ENCODE measurements around the gene OR2T6. TPM values are rescaled to one million over a fixed set of nuclear protein-coding genes. Genes with fewer than 3 reads are reported as not detected.
"Not testable (repeated sequence)": the region's sequence is repeated elsewhere in the genome, so short reads cannot be mapped to it uniquely, and the experiment has no call there.

OR2T6 gene
- total RNA-seq, 2 experiments from 2014 or later = not detected

GRCh38 chr1:248406721-248407692 is 31.5 kb downstream of the OR2T6 start:
- no peak overlapping the region for H3K4me3 Mint-ChIP-seq
- H3K36me3 Mint-ChIP-seq (ENCODE audit: low read depth) = no peaks in the 10 kb centered on the region
- ChIA-PET POLR2A (no interaction called here), CTCF (no interaction called here)
- H3K4me1 Mint-ChIP-seq = peaks cover 12% of the 10 kb centered on the region
- no peak for DNase-seq
- H3K27me3 Mint-ChIP-seq = no peaks in the 10 kb centered on the region
- peak overlapping the region; percentile 19 for H3K27ac Mint-ChIP-seq
- peaks cover 15% of the 10 kb centered on the region for H3K9me3 Mint-ChIP-seq

DNA sequence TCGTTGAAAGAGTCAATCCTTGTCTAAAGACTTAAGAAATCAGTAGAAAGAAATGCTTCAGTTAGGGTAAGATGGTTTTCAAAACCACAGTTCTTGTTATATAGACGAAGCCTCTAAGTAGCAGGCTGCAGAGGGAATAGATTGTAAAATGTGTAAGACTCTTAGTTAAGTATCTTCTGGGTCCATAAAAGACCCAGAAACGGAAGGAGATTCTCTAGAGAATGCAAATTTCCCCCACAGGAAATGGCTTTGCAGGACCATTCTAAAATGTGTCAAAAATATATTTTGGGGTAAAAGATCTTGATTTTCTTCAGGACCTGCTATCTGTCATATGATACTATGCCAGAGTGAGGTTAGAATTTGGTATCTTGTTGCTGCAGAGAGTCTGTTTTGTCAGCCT is 40.7 kb downstream of the OR2T6 start:
- no peak overlapping the region for H3K4me3 Mint-ChIP-seq
- H3K27me3 Mint-ChIP-seq = no peaks in the 10 kb centered on the region
- H3K27ac Mint-ChIP-seq = no peak overlapping the region
- DNase-seq = no peak
- CTCF ChIA-PET = no interaction called here
- peaks cover 5% of the 10 kb centered on the region for H3K4me1 Mint-ChIP-seq
- POLR2A ChIA-PET = no interaction called here
- peaks cover 7% of the 10 kb centered on the region for H3K36me3 Mint-ChIP-seq (ENCODE audit: low read depth)
- peaks cover 28% of the 10 kb centered on the region for H3K9me3 Mint-ChIP-seq

DNA sequence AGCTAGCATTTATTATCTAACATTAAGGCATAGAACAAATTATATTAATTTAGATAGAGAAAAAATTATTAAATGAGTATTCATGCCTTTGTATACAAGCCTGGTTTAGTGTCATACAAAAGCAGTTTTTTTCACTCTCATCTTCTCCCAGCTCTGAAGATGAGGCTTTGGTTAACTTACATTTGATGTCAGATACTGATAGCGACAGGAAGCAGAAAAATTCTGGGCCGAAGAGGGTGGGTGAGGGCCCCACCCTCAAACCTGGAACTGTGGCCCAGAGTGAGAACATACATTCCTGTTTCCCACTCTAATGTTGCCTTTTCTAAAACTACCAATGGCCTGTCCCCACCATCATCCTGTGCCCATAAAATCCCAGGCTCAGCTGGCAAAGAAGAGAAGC is 42.3 kb downstream of the OR2T6 start:
- ChIA-PET POLR2A (no interaction called here), CTCF (no interaction called here)
- no peak for DNase-seq
- H3K4me3 Mint-ChIP-seq = no peak overlapping the region
- peaks cover 5% of the 10 kb centered on the region for H3K4me1 Mint-ChIP-seq
- no peaks in the 10 kb centered on the region for H3K27me3 Mint-ChIP-seq
- H3K9me3 Mint-ChIP-seq = peaks cover 30% of the 10 kb centered on the region
- H3K27ac Mint-ChIP-seq = no peak overlapping the region
- peaks cover 7% of the 10 kb centered on the region for H3K36me3 Mint-ChIP-seq (ENCODE audit: low read depth)

DNA sequence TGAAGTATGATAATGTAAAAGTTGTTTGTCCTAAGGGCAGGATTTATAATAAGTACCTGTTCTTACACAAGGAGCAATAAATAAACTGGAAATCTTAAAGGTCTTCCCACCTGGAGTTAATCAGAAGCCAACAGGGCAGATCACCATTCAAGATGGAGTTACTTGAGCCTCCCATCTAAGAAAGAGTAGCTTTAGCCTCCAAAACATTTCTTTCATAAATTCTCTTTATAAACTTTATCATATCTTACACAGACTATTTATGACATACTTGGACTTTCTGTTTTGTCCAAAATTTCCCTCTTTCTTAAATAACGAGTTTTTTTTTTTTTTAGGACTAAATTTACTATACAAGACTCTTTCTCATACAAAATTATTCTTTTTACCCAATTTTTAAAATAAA is 45.8 kb downstream of the OR2T6 start:
- CTCF ChIA-PET = no interaction called here
- Mint-ChIP-seq H3K36me3 (ENCODE audit: low read depth) (peaks cover 7% of the 10 kb centered on the region), H3K27me3 (no peaks in the 10 kb centered on the region), H3K9me3 (peaks cover 25% of the 10 kb centered on the region), H3K4me3 (no peak overlapping the region), H3K27ac (no peak overlapping the region), H3K4me1 (peaks cover 5% of the 10 kb centered on the region)
- POLR2A ChIA-PET = no interaction called here
- DNase-seq = no peak

DNA sequence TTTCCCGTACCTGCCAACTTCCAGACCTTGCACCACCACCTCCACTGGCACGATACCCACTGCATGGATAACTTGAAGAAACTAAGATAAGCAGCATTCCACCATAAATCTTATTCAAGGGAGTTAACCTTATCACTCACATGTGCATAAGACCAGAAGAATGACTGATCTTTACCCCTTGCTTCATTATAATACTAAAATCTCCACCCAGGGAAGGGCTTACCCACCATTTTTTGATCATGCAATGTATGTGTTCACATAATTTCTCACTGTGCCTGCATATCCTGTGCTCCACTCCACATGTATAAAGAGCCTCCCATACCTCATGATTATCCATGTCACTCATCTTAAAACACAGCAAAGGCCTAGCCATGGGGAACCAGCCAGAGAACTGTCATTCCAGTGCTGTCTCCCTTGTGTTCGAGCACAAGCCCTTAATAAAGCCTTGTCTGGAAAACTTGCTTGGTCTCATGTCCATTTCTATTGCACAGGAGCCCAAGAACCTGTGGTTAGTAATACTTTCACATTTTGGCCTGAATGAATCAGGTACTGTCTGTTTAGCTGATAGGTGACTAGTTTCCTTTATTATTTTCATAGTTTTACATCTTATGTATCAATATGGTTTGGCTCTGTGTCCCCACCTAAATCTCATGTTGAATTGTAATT is 52.1 kb downstream of the OR2T6 start:
- H3K4me1 Mint-ChIP-seq; H3K27me3 Mint-ChIP-seq; H3K27ac Mint-ChIP-seq; DNase-seq; CTCF ChIA-PET; H3K4me3 Mint-ChIP-seq; H3K36me3 Mint-ChIP-seq (ENCODE audit: low read depth); H3K9me3 Mint-ChIP-seq; POLR2A ChIA-PET: not testable (repeated sequence)

DNA sequence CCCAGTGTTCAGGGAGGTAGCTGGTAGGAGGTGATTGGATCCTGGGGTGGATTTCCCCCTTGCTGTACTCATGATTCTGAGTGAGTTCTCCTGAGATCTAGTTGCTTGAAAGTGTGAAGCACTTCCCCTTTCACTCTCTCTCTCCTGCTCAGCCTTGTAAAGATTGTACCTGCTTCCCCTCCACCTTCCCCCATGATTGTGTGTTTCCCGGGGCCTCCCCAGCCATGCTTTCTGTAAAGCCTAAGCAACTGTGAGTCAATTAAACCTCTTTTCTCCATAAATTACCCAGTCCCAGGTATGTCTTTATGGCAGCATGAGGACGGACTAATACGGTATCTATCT is 52.6 kb downstream of the OR2T6 start:
- H3K9me3 Mint-ChIP-seq; CTCF ChIA-PET; H3K27me3 Mint-ChIP-seq; H3K27ac Mint-ChIP-seq; DNase-seq; POLR2A ChIA-PET; H3K4me3 Mint-ChIP-seq; H3K36me3 Mint-ChIP-seq (ENCODE audit: low read depth); H3K4me1 Mint-ChIP-seq: not testable (repeated sequence)

DNA sequence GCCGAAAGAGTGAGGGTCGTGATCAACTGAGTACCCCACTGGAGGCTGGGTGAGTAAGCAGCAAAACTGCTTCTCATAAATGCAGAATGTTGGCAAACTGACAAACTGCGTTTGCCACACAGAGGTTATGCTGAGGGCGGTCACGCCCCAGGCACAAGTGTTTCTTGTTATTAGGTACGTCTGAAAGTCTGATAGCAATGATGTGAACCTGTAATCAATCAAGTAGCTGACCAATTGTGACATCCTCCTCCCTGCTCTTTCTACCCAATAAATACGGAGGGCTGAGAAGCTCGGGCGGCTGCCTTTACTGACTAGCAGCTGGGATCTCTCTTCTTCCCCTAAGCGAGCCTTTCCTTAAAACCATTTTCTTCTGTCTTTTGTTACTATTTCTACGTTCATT is 56.1 kb downstream of the OR2T6 start:
- DNase-seq; CTCF ChIA-PET; H3K36me3 Mint-ChIP-seq (ENCODE audit: low read depth); H3K4me3 Mint-ChIP-seq; POLR2A ChIA-PET; H3K4me1 Mint-ChIP-seq; H3K9me3 Mint-ChIP-seq; H3K27me3 Mint-ChIP-seq; H3K27ac Mint-ChIP-seq: not testable (repeated sequence)

- CTCF ChIA-PET; DNase-seq; H3K36me3 Mint-ChIP-seq (ENCODE audit: low read depth); H3K27ac Mint-ChIP-seq; H3K27me3 Mint-ChIP-seq; POLR2A ChIA-PET; H3K4me3 Mint-ChIP-seq; H3K9me3 Mint-ChIP-seq; H3K4me1 Mint-ChIP-seq: not testable (repeated sequence)
Observed at GRCh38 chr1:248432201-248432600, 56.7 kb downstream of the OR2T6 start.

GRCh38 chr1:248433811-248434415 is 58.4 kb downstream of the OR2T6 start:
- H3K36me3 Mint-ChIP-seq (ENCODE audit: low read depth); CTCF ChIA-PET; H3K9me3 Mint-ChIP-seq; H3K27me3 Mint-ChIP-seq; POLR2A ChIA-PET; H3K4me1 Mint-ChIP-seq; H3K4me3 Mint-ChIP-seq; DNase-seq; H3K27ac Mint-ChIP-seq: not testable (repeated sequence)

GRCh38 chr1:248434913-248435312 is 59.4 kb downstream of the OR2T6 start:
- H3K4me3 Mint-ChIP-seq; H3K4me1 Mint-ChIP-seq; H3K27ac Mint-ChIP-seq; POLR2A ChIA-PET; H3K9me3 Mint-ChIP-seq; H3K27me3 Mint-ChIP-seq; DNase-seq; H3K36me3 Mint-ChIP-seq (ENCODE audit: low read depth); CTCF ChIA-PET: not testable (repeated sequence)

DNA sequence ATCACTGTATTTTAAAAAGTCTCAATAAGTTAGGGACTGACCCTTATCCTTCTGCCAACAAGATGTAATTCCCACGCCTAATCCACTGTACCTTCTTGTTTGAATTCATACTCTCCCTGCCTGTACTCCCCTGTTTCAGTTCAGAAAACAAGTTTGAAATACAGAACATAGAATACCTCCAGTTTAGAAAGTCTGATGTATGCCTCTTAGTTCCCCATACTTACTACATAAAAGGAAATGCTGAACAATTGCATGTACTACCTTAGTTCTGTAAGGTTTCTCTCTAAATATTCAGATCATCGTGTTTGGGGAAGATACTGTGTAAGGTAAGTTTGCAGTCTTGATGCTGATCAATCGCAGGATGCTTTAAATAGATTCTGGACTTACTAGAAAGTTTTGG is 60.8 kb downstream of the OR2T6 start:
- CTCF ChIA-PET; H3K27me3 Mint-ChIP-seq; H3K4me3 Mint-ChIP-seq; DNase-seq; H3K36me3 Mint-ChIP-seq (ENCODE audit: low read depth); H3K4me1 Mint-ChIP-seq; POLR2A ChIA-PET; H3K9me3 Mint-ChIP-seq; H3K27ac Mint-ChIP-seq: not testable (repeated sequence)

- not testable (repeated sequence) for H3K27me3 Mint-ChIP-seq
Observed at GRCh38 chr1:248438668-248439067, 63.1 kb downstream of the OR2T6 start.

DNA sequence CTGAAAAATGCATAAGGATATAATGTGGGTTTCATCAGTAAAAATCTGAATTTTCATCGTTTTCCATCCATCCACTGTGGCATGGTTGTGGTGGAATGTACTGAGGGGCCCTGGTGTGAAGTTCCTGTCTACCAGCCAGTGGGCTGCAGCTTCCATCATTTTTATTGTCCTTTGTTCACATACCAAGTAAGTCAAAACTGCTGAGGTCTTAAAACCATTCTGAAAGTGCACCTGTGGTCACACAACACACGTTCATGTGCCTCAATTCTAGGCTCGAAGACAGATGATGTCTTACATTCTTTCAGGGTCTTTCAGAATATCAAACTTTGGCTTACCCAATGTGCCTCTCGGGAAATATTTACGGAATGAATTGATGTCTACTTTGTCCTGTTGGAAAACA is 63.7 kb downstream of the OR2T6 start:
- not testable (repeated sequence) for DNase-seq

More at GRCh38 chr1:248438668-248439067, 63.1 kb downstream of the OR2T6 start:
- H3K4me3 Mint-ChIP-seq; CTCF ChIA-PET; POLR2A ChIA-PET; H3K4me1 Mint-ChIP-seq; H3K27ac Mint-ChIP-seq; H3K36me3 Mint-ChIP-seq (ENCODE audit: low read depth); H3K9me3 Mint-ChIP-seq; DNase-seq: not testable (repeated sequence)

More for the DNA sequence above, 63.7 kb downstream of the OR2T6 start:
- CTCF ChIA-PET; POLR2A ChIA-PET; H3K36me3 Mint-ChIP-seq (ENCODE audit: low read depth); H3K27ac Mint-ChIP-seq; H3K27me3 Mint-ChIP-seq; H3K9me3 Mint-ChIP-seq; H3K4me3 Mint-ChIP-seq; H3K4me1 Mint-ChIP-seq: not testable (repeated sequence)

Measured in activated CD4-positive, alpha-beta T cell treated with anti-CD3 and anti-CD28 coated beads, Interleukin-2, amount 10 ng/mL, durations not matched to agents 7 days and 5 days (primary cell).